Stimulated activated CD8-positive, alpha-beta memory T cell treated with anti-CD3 and anti-CD28 coated beads, Interleukin-4, amount 100 ng/mL, for 48 hours (primary cell): Measurements from ENCODE around the gene BCL11B.

Experiments used
- DNase-seq: peaks from one replicate; pipeline ENCODE4 v3.0.0-alpha.2; 2020

BCL11B gene

GRCh38 chr14:99252940-99253868 is 18.8 kb downstream of the BCL11B start:
- peak; percentile 67 for DNase-seq

- DNase-seq = no peak
These were observed 19.5 kb downstream of the BCL11B start for GRCh38 chr14:99252443-99252939.

GRCh38 chr14:99251721-99252120 is 20.3 kb downstream of the BCL11B start:
- no peak for DNase-seq

- DNase-seq = no peak
These were observed 21.3 kb downstream of the BCL11B start for GRCh38 chr14:99250636-99251208.

- DNase-seq = peak; percentile 58
These were observed 22.6 kb downstream of the BCL11B start for GRCh38 chr14:99249389-99249788.

- DNase-seq = peak; percentile 60
These were observed 23.2 kb downstream of the BCL11B start for GRCh38 chr14:99248761-99249171.

GRCh38 chr14:99247772-99248171 is 24.2 kb downstream of the BCL11B start:
- no peak for DNase-seq

- DNase-seq = no peak
These were observed 24.8 kb downstream of the BCL11B start for GRCh38 chr14:99247101-99247729.

GRCh38 chr14:99246536-99247097 is 25.4 kb downstream of the BCL11B start:
- DNase-seq = peak; percentile 63

- DNase-seq = peak; percentile 56
These were observed 26.2 kb downstream of the BCL11B start for GRCh38 chr14:99245564-99246511.

- no peak for DNase-seq
These were observed 26.9 kb downstream of the BCL11B start for GRCh38 chr14:99244941-99245563.

- no peak for DNase-seq
These were observed 27.6 kb downstream of the BCL11B start for GRCh38 chr14:99244367-99244901.

- no peak for DNase-seq
These were observed 28.9 kb downstream of the BCL11B start for GRCh38 chr14:99242816-99243721.

- DNase-seq = no peak
These were observed 29.8 kb downstream of the BCL11B start for GRCh38 chr14:99242238-99242637.

- DNase-seq = no peak
These were observed 30.5 kb downstream of the BCL11B start for GRCh38 chr14:99241325-99242010.

- DNase-seq = no peak
These were observed 31.2 kb downstream of the BCL11B start for GRCh38 chr14:99240627-99241324.

GRCh38 chr14:99239661-99240092 is 32.3 kb downstream of the BCL11B start:
- no peak for DNase-seq

- DNase-seq = no peak
These were observed 33.8 kb downstream of the BCL11B start for GRCh38 chr14:99238216-99238615.

GRCh38 chr14:99237288-99237687 is 34.7 kb downstream of the BCL11B start:
- no peak for DNase-seq
